GM13976 (cell line): ENCODE measurements around the gene CX3CR1.
"Not testable (repeated sequence)": the region's sequence is repeated elsewhere in the genome, so short reads cannot be mapped to it uniquely, and the experiment has no call there.

Experiments
- DNase-seq: peaks from one replicate; pipeline ENCODE4 v3.0.0; 2012; ENCODE audit warnings: low spot score
- in situ Hi-C: fragments of 300-500 bp; cut with MboI; formaldehyde crosslinking; loops from one replicate; pipeline ENCODE4 v1.12.0; 2022; ENCODE audit warnings: low sequenced_read_pairs, mixed read lengths, inconsistent platforms; ENCODE audit not compliant: unreplicated experiment
- TF ChIP-seq, protein P1 (sequence below): IDR thresholded peaks from 2 replicates; pipeline ENCODE4 v1.5.1; 2012; ENCODE audit warnings: borderline replicate concordance, mild to moderate bottlenecking; ENCODE audit not compliant: insufficient read depth; ENCODE audit errors: extremely low read depth, missing control alignments, control extremely low read depth

Gene CX3CR1

GRCh38 chr3:39322936-39323335, 43.1 kb upstream of the CX3CR1 start:
- no peak for DNase-seq
- in situ Hi-C loops, result no loop called here
- TF ChIP-seq, protein P1, sequence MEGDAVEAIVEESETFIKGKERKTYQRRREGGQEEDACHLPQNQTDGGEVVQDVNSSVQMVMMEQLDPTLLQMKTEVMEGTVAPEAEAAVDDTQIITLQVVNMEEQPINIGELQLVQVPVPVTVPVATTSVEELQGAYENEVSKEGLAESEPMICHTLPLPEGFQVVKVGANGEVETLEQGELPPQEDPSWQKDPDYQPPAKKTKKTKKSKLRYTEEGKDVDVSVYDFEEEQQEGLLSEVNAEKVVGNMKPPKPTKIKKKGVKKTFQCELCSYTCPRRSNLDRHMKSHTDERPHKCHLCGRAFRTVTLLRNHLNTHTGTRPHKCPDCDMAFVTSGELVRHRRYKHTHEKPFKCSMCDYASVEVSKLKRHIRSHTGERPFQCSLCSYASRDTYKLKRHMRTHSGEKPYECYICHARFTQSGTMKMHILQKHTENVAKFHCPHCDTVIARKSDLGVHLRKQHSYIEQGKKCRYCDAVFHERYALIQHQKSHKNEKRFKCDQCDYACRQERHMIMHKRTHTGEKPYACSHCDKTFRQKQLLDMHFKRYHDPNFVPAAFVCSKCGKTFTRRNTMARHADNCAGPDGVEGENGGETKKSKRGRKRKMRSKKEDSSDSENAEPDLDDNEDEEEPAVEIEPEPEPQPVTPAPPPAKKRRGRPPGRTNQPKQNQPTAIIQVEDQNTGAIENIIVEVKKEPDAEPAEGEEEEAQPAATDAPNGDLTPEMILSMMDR, result no peak

DNA sequence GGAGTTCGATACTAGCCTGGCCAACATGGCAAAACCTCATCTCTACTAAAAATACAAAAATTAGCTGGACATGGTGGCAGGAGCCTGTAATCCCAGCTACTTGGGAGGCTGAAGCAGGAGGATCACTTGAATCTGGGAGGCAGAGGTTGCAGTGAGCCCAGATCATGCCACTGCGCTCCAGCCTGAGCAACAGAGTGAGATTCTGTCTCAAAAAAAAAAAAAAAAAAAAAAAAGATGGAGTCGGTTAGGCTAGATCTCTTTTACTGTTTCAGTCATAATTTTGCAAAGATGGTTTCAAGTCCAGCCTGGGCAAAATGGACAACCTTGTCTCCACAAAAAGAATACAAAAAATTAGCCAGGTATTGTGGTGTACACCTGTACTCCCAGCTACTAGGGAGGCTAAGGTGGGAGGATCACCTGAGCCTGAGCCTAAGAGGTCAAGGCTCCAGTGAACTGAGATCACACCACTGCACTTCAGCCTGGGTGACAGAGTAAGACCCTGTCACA, 42.4 kb upstream of the CX3CR1 start:
- in situ Hi-C loops, DNase-seq: not testable (repeated sequence)

- DNase-seq, in situ Hi-C loops: not testable (repeated sequence)
Observed at GRCh38 chr3:39321574-39321983, 41.7 kb upstream of the CX3CR1 start.

GRCh38 chr3:39319249-39319648, 39.4 kb upstream of the CX3CR1 start:
- in situ Hi-C loops, result no loop called here
- DNase-seq, result no peak
- TF ChIP-seq, protein P1, result no peak

- in situ Hi-C loops, result no loop called here
Observed at GRCh38 chr3:39318301-39318700, 38.5 kb upstream of the CX3CR1 start.

DNA sequence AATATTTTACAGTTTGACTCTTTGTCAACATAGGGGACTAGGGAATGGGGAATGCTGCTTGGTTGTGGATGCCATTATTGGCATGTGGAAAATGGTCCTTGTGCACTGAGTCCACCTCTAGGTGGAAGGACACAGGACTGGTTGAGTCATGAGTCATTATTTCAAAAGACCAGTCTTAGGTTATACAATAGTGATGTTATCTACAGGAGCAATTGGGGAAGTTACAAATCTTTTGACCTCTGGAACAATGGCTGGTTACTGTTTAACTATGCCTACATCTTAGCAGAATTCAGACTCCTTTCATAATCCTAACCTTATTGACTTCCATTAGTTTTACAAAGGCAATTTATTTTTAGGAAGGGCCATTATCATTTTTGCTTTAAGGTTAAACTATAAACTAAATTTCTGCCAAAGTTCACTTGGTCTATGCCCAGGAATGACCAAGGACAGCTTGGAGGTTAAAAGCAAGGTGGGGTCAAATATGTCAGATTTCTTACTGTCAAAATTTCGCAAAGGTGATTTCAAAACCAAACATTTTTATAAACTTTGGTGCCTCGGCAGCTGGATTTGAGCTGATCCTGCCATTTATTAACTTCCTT, 37.8 kb upstream of the CX3CR1 start:
- DNase-seq, result no peak
- TF ChIP-seq, protein P1, result no peak
- in situ Hi-C loops, result no loop called here

More at GRCh38 chr3:39318301-39318700, 38.5 kb upstream of the CX3CR1 start:
- DNase-seq, result no peak
- TF ChIP-seq, protein P1, result no peak

DNA sequence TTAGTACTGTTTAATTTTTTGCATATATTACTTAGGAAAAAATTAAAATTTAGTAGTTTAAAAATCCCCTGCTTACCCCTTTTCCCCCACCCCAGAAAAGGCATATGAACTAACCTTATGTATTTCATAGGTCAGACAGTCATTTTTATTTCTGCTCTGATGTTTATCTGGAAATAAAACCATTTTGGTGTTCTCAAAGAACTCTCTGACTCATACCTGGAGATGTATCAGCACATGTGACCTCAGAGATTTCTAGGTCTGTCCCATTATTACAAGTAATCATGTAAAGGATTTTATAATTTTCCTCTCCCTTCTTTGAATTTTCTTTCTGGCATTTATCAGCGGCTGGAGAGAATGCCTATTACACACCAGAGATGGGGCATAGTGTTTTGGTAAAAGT, 35.6 kb upstream of the CX3CR1 start:
- DNase-seq, result no peak
- in situ Hi-C loops, result no loop called here
- TF ChIP-seq, protein P1, result no peak

DNA sequence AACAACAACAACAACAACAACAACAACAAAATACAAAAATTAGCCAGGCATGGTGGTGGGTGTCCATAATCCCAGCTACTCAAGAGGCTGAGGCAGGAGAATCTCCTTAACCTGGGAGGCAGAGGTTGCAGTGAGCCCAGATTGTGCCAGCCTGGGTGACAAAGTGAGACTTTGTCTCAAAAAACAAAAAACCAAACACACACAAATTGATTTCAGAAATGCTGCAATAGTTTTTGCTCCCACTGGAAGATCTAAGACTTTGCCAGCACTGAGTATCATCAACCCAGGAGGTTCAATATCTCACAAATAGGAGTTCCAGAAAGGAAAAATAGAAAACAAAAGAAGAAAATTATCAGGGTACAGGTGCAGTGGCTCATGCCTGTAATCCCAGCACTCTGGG, 33.5 kb upstream of the CX3CR1 start:
- DNase-seq, result no peak
- in situ Hi-C loops, result no loop called here
- TF ChIP-seq, protein P1, result no peak
